ENCODE measurements around the gene PRKCA. TPM values are rescaled to one million over a fixed set of nuclear protein-coding genes. Genes with fewer than 3 reads are reported as not detected.

The PRKCA gene
- total and polyA plus RNA-seq, 4 donors, result 3.0 to 14.1 (median 5.4) TPM

DNA sequence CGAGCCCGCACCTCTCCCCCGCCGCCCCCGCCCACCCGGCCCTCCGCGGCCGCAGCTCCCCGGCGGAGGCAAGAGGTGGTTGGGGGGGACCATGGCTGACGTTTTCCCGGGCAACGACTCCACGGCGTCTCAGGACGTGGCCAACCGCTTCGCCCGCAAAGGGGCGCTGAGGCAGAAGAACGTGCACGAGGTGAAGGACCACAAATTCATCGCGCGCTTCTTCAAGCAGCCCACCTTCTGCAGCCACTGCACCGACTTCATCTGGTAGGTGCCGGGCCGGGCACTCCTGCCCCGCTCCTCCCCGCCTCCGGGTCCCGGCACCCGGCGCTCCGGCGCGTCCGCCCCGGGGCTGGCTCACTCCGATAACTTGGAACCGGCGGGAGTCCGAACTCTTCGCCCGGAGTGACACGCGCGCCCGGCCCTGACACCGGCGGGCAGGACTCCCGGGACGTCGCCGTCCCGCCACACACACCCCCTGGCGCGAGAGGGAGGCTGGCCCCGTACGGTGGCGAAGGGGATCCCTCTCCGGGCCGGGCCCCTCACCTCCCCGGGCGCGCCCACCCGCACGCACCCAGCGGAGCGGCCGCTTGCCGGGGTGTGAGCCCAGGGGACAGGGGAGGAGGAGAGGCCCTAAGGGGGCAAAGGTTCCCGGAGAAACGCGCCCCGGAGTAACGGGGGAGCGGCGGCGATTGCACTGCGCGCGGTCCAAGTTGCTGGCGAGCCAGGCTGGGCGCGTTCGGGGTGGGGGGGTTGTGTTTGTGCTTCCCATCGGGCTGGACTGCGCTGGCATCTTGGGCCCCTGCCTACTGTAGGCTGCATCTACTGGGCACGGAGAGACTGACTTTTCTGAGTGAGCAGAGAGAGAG, 581 bp downstream of the PRKCA start:
- Histone ChIP-seq H3K27me3 (ENCODE audit: control insufficient read depth in 4 of 4, insufficient read depth in 4 of 4, low read length in 3 of 4) (no peaks in the 10 kb centered on the region), H3K27ac (ENCODE audit: low read depth in 1 of 2, low read length in 2 of 2) (peak overlapping the region; percentile 63 to 86), H3K4me1 (ENCODE audit: control insufficient read depth in 4 of 4, insufficient read depth in 4 of 4, low read length in 3 of 4) (peaks cover 6 to 22% (median 14%) of the 10 kb centered on the region in 4 donors), H3K9ac (ENCODE audit: low read depth in 1 of 2, low read length in 2 of 2) (peak overlapping the region in 1 of 2 donors; percentile 51), H3K36me3 (ENCODE audit: control insufficient read depth in 4 of 4, insufficient read depth in 3 of 4, low read depth in 1 of 4, low read length in 3 of 4) (no peaks in the 10 kb centered on the region), H3K9me3 (ENCODE audit: control insufficient read depth in 4 of 4, low read length in 3 of 4) (no peaks in the 10 kb centered on the region), H3K4me3 (ENCODE audit: low read depth in 1 of 3, low read length in 3 of 3) (peak overlapping the region; percentile 61 to 95 (median 92))
- TF ChIP-seq ZBTB33 (IDR thresholded peaks at IDR 0.05) (no peak), RAD21 (IDR thresholded peaks at IDR 0.05) (peak; percentile 50 to 59), TAF1 (conservative IDR thresholded peaks at IDR 0.05) (peak; percentile 47), RXRA (IDR thresholded peaks at IDR 0.05) (no peak), FOXA2 (IDR thresholded peaks at IDR 0.05) (no peak), SP1 (IDR thresholded peaks at IDR 0.05) (peak; percentile 19), HNF4A (conservative IDR thresholded peaks at IDR 0.05) (peak; percentile 36 to 41)
- TF ChIP-seq, protein P1, sequence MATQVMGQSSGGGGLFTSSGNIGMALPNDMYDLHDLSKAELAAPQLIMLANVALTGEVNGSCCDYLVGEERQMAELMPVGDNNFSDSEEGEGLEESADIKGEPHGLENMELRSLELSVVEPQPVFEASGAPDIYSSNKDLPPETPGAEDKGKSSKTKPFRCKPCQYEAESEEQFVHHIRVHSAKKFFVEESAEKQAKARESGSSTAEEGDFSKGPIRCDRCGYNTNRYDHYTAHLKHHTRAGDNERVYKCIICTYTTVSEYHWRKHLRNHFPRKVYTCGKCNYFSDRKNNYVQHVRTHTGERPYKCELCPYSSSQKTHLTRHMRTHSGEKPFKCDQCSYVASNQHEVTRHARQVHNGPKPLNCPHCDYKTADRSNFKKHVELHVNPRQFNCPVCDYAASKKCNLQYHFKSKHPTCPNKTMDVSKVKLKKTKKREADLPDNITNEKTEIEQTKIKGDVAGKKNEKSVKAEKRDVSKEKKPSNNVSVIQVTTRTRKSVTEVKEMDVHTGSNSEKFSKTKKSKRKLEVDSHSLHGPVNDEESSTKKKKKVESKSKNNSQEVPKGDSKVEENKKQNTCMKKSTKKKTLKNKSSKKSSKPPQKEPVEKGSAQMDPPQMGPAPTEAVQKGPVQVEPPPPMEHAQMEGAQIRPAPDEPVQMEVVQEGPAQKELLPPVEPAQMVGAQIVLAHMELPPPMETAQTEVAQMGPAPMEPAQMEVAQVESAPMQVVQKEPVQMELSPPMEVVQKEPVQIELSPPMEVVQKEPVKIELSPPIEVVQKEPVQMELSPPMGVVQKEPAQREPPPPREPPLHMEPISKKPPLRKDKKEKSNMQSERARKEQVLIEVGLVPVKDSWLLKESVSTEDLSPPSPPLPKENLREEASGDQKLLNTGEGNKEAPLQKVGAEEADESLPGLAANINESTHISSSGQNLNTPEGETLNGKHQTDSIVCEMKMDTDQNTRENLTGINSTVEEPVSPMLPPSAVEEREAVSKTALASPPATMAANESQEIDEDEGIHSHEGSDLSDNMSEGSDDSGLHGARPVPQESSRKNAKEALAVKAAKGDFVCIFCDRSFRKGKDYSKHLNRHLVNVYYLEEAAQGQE (IDR thresholded peaks at IDR 0.05), result peak; percentile 68
- DNase-seq (ENCODE audit: low spot score), result peak; percentile 45
- WGBS, result under 1% methylated on average over 91 of the region's 91 CpGs

DNA sequence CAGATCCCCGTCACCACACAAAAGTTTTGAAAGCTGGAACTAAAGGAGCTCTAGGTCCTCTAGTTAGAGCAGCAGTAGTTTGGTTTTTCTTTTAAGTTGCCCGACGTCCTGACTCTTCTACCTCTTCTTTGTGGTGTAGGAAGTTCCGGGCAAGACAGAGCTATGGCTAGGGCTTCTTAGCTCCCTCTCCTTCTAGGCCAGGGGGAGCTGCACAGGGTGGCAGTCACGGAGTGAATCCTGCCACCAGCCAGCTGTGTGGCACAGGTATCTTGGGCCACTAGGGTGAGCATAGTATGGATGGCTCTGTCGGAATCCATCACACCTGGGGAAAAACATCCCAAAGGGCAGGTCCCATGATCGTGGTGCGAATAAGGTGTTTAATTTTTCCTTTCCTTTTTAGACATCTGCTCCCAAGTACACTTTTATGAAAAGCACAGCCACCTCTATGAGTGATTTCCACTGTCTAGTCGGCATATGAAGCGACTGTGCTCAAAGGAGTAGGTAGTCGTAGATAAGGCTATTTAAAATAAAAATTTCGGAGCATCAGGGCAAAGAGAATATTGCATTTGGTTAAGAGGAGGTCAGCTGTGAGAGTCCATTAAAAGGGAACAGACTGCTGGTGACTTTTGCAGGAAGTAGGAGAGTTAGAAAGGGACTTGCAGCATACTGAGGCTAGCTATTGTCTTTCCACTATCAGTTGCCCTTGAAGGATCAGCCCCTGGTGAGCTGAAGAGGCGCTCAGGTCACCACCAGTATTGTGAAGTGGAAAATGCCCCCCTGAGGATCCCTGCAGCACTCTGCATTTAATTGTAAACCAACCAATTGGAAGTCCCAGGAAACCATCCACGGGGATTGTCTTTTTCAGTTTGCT, 2.1 kb downstream of the PRKCA start:
- Histone ChIP-seq H3K27ac (ENCODE audit: low read depth in 1 of 2, low read length in 2 of 2) (peak overlapping the region; percentile 63 to 86), H3K27me3 (ENCODE audit: control insufficient read depth in 4 of 4, insufficient read depth in 4 of 4, low read length in 3 of 4) (no peaks in the 10 kb centered on the region), H3K9ac (ENCODE audit: low read depth in 1 of 2, low read length in 2 of 2) (peak overlapping the region; percentile 56 to 77), H3K4me3 (ENCODE audit: low read depth in 1 of 3, low read length in 3 of 3) (peak overlapping the region; percentile 66 to 95 (median 92)), H3K4me1 (ENCODE audit: control insufficient read depth in 4 of 4, insufficient read depth in 4 of 4, low read length in 3 of 4) (peaks cover 6 to 22% (median 14%) of the 10 kb centered on the region in 4 donors), H3K36me3 (ENCODE audit: control insufficient read depth in 4 of 4, insufficient read depth in 3 of 4, low read depth in 1 of 4, low read length in 3 of 4) (peaks cover 0 to 3% (median 0%) of the 10 kb centered on the region in 4 donors), H3K9me3 (ENCODE audit: control insufficient read depth in 4 of 4, low read length in 3 of 4) (no peaks in the 10 kb centered on the region)
- no peak for DNase-seq (ENCODE audit: low spot score)
- TF ChIP-seq FOXA2 (IDR thresholded peaks at IDR 0.05) (no peak), YY1 (IDR thresholded peaks at IDR 0.05) (peak; percentile 24), RAD21 (IDR thresholded peaks at IDR 0.05) (peak; percentile 18 to 33)
- WGBS, result 26% methylated on average over 14 of the region's 14 CpGs

All from liver (tissue), 9 donors.